Osteoblast (primary cell): ENCODE data around the gene THSD7A. TPM values are rescaled to one million over a fixed set of nuclear protein-coding genes. Genes with fewer than 3 reads are reported as not detected.

Experiments used
- DNase-seq: peaks from one replicate; pipeline ENCODE4 v3.0.0; 2011; ENCODE audit warnings: low spot score, mixed read lengths; ENCODE audit not compliant: insufficient read length; ENCODE audit errors: missing footprints
- H2AFZ ChIP-seq: 2 replicates; pipeline ENCODE4 v1.6.0; 2011; ENCODE audit warnings: mild to moderate bottlenecking, low read length
- H3K27ac ChIP-seq: 2 replicates; pipeline ENCODE4 v1.5.1; 2011; ENCODE audit warnings: mild to moderate bottlenecking, low read depth, low read length, moderate library complexity
- H3K27me3 ChIP-seq: 2 replicates; pipeline ENCODE4 v1.6.0; 2012; ENCODE audit warnings: mild to moderate bottlenecking, control low read depth, inconsistent platforms, low read length, moderate library complexity; ENCODE audit not compliant: insufficient read depth
- H3K36me3 ChIP-seq: 2 replicates; pipeline ENCODE4 v1.5.1; 2011; ENCODE audit warnings: mild to moderate bottlenecking, low read length, control low read depth, moderate library complexity; ENCODE audit not compliant: insufficient read depth
- H3K4me1 ChIP-seq: 2 replicates; pipeline ENCODE4 v1.5.1; 2011; ENCODE audit warnings: mild to moderate bottlenecking, low read length, control low read depth, moderate library complexity; ENCODE audit not compliant: insufficient read depth
- H3K4me2 ChIP-seq: 2 replicates; pipeline ENCODE4 v1.6.0; 2011; ENCODE audit warnings: mild to moderate bottlenecking, low read length; ENCODE audit not compliant: insufficient read depth
- H3K4me3 ChIP-seq: fragments of 200-600 bp; sonication (generic); 3 replicates; pipeline ENCODE4 v1.5.1; 2012; ENCODE audit warnings: mild to moderate bottlenecking, low read length, inconsistent platforms; ENCODE audit not compliant: insufficient read depth
- H3K79me2 ChIP-seq: 2 replicates; pipeline ENCODE4 v1.6.0; 2012; ENCODE audit warnings: mild to moderate bottlenecking, low read length, control low read depth, inconsistent platforms; ENCODE audit not compliant: insufficient read depth
- H3K9me3 ChIP-seq: 2 replicates; pipeline ENCODE4 v1.5.1; 2011; ENCODE audit warnings: low read depth, low read length, control low read depth
- H4K20me1 ChIP-seq: 2 replicates; pipeline ENCODE4 v1.6.0; 2012; ENCODE audit warnings: mild to moderate bottlenecking, low read length, control low read depth; ENCODE audit not compliant: insufficient read depth
- total RNA-seq: library from RNA; depleted of rRNA; stranded (reverse); fragments of >200 nt; gene quantifications from 2 replicates; pipeline ENCODE4 v1.2.3, GENCODE V29; 2012
- TF ChIP-seq, protein P1 (sequence below): IDR thresholded peaks from 2 replicates; pipeline ENCODE4 v1.5.1; 2011; ENCODE audit warnings: mild to moderate bottlenecking, low read depth, low read length, moderate library complexity; ENCODE audit errors: extremely low read depth

Gene THSD7A
- total RNA-seq, 1 donor = under 0.01 TPM

DNA sequence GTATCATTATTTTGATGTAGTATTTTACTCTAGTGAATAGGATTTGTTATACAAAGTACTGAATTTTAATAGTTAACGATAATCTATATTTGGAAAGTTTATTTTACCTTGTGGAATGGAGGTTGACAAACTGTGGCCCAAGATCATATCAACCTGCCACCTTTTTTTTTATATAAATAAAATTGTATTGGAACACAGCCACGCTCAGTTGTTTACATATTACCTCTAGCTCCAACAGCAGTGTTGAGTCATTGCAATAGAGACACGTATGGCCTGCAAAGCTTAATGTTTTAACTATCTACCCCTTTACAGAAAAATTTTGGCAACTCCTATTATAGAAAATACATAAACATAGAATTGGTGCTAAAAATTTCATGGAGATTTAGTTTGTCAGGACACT lies 239.3 kb downstream of the THSD7A start:
- no peaks in the 10 kb centered on the region for H3K36me3 ChIP-seq
- DNase-seq = no peak
- TF ChIP-seq, protein P1, sequence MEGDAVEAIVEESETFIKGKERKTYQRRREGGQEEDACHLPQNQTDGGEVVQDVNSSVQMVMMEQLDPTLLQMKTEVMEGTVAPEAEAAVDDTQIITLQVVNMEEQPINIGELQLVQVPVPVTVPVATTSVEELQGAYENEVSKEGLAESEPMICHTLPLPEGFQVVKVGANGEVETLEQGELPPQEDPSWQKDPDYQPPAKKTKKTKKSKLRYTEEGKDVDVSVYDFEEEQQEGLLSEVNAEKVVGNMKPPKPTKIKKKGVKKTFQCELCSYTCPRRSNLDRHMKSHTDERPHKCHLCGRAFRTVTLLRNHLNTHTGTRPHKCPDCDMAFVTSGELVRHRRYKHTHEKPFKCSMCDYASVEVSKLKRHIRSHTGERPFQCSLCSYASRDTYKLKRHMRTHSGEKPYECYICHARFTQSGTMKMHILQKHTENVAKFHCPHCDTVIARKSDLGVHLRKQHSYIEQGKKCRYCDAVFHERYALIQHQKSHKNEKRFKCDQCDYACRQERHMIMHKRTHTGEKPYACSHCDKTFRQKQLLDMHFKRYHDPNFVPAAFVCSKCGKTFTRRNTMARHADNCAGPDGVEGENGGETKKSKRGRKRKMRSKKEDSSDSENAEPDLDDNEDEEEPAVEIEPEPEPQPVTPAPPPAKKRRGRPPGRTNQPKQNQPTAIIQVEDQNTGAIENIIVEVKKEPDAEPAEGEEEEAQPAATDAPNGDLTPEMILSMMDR = no peak
- no peaks in the 10 kb centered on the region for H3K27me3 ChIP-seq
- H3K27ac ChIP-seq = no peak overlapping the region
- H3K79me2 ChIP-seq = no peaks in the 10 kb centered on the region
- H3K4me1 ChIP-seq = no peaks in the 10 kb centered on the region
- H3K4me3 ChIP-seq = no peak overlapping the region
- H2AFZ ChIP-seq = no peak overlapping the region
- H3K4me2 ChIP-seq = no peak overlapping the region
- no peaks in the 10 kb centered on the region for H3K9me3 ChIP-seq
- H4K20me1 ChIP-seq = no peaks in the 10 kb centered on the region

DNA sequence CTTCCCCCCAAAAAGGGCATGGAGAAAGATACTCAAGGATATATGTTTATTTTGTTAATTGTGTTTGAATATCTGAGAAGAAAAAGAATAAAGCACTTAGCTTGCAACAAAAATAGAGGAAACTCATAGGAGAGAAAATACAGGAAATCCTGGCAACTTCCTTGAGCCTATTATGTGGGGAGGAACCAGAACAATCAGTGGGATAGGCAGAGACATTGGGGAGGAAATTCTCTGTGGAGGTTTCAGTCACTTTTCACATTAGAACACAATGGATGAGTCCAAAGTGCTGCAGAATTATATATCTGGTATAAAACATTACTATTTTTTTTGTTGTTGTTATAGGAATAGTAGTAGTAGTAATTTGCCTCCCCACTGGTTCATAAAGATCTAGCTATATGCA lies 240.1 kb downstream of the THSD7A start:
- H3K27ac ChIP-seq = no peak overlapping the region
- no peak overlapping the region for H3K4me3 ChIP-seq
- H3K4me1 ChIP-seq = no peaks in the 10 kb centered on the region
- H3K4me2 ChIP-seq = no peak overlapping the region
- TF ChIP-seq, protein P1 = no peak
- no peak for DNase-seq
- H4K20me1 ChIP-seq = no peaks in the 10 kb centered on the region
- no peak overlapping the region for H2AFZ ChIP-seq
- no peaks in the 10 kb centered on the region for H3K9me3 ChIP-seq
- H3K27me3 ChIP-seq = no peaks in the 10 kb centered on the region
- H3K79me2 ChIP-seq = no peaks in the 10 kb centered on the region
- H3K36me3 ChIP-seq = no peaks in the 10 kb centered on the region

DNA sequence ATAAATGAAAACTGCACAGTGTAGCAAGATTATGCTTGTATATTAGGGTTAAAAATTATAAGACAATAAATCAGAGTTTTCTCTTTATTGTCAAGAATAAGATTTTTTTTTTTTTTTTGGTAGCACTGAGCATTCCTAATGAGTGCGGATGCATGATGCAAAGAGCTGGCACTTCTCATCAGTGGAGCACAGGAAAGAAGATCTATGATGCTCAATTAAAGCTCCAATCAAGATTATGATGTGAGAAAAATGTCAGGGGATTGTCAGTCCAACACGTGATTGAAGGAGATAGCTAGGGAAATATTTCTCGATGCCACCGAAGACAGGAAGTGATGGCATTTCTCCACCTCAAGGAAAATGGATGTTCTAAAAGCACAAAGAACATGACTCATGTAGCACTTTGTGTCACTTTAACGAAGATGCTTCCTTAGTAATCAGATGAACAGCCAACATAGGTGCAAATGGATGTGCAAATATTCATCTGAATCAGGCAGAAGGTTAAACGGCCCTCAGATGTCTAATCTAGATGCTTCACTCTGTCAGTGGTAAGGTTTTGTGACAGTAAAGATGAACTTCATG lies 240.9 kb downstream of the THSD7A start:
- Histone ChIP-seq H2AFZ (no peak overlapping the region), H4K20me1 (no peaks in the 10 kb centered on the region), H3K4me3 (no peak overlapping the region), H3K9me3 (no peaks in the 10 kb centered on the region), H3K79me2 (no peaks in the 10 kb centered on the region), H3K4me1 (no peaks in the 10 kb centered on the region), H3K27ac (no peak overlapping the region), H3K27me3 (no peaks in the 10 kb centered on the region), H3K4me2 (no peak overlapping the region), H3K36me3 (no peaks in the 10 kb centered on the region)
- TF ChIP-seq, protein P1 = no peak
- DNase-seq = no peak

DNA sequence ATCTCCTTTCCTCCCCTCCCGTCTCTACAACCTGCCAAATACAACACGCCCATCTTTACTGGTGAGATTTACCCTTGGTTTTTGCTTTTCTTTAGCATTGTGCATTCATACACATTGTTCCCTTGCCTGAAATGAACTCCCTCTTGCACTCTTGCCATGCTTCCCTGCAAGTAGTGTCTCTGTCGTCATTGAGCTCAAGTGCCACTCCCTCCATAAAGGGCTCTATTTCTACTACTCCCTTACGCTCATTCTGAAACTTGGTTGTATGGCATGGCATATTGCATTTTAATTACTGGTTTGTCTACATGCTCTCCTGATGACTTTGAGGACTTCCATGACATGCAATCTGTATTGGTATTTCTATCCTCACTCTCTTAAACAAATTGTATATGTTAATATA lies 242.7 kb downstream of the THSD7A start:
- Histone ChIP-seq H2AFZ (no peak overlapping the region), H3K79me2 (no peaks in the 10 kb centered on the region), H3K4me3 (no peak overlapping the region), H3K4me2 (no peak overlapping the region), H3K27ac (no peak overlapping the region), H3K9me3 (no peaks in the 10 kb centered on the region), H4K20me1 (no peaks in the 10 kb centered on the region), H3K36me3 (no peaks in the 10 kb centered on the region), H3K27me3 (no peaks in the 10 kb centered on the region), H3K4me1 (no peaks in the 10 kb centered on the region)
- no peak for DNase-seq
- TF ChIP-seq, protein P1 = no peak
